Renal cortical epithelial cell (primary cell): ENCODE data around the gene TTC7B. TPM values are rescaled to one million over a fixed set of nuclear protein-coding genes. Genes with fewer than 3 reads are reported as not detected.

ENCODE experiments used
- DNase-seq: peaks from one replicate; pipeline ENCODE4 v3.0.0-alpha.2; 2011; ENCODE audit warnings: low read depth
- total RNA-seq: library from RNA; depleted of rRNA; stranded (reverse); fragments of >200 nt; gene quantifications from 2 replicates; pipeline ENCODE4 v1.2.3, GENCODE V29; 2014

Gene TTC7B
- total RNA-seq, 1 donor from 2014 or later: 27.1 TPM

- no peak for DNase-seq
These were observed 74.6 kb downstream of the TTC7B start for GRCh38 chr14:90741682-90741946.

- DNase-seq: no peak
These were observed 75.1 kb downstream of the TTC7B start for GRCh38 chr14:90740946-90741681.

GRCh38 chr14:90740081-90740480 is 76.1 kb downstream of the TTC7B start:
- DNase-seq: no peak

- DNase-seq: no peak
These were observed 76.7 kb downstream of the TTC7B start for GRCh38 chr14:90739318-90740068.

- DNase-seq: no peak
These were observed 83.0 kb downstream of the TTC7B start for GRCh38 chr14:90733139-90733808.

- no peak for DNase-seq
These were observed 83.5 kb downstream of the TTC7B start for GRCh38 chr14:90732718-90733117.

GRCh38 chr14:90732139-90732538 is 84.1 kb downstream of the TTC7B start:
- no peak for DNase-seq

- no peak for DNase-seq
These were observed 84.7 kb downstream of the TTC7B start for GRCh38 chr14:90731487-90731886.

GRCh38 chr14:90730206-90730766 is 85.9 kb downstream of the TTC7B start:
- DNase-seq: no peak

- no peak for DNase-seq
These were observed 87.3 kb downstream of the TTC7B start for GRCh38 chr14:90728951-90729350.

GRCh38 chr14:90727082-90727481 is 89.1 kb downstream of the TTC7B start:
- no peak for DNase-seq

- peak; percentile 43 for DNase-seq
These were observed 89.6 kb downstream of the TTC7B start for GRCh38 chr14:90726656-90727055.

GRCh38 chr14:90724866-90725265 is 91.4 kb downstream of the TTC7B start:
- no peak for DNase-seq

- no peak for DNase-seq
These were observed 93.6 kb downstream of the TTC7B start for GRCh38 chr14:90722590-90722989.

- DNase-seq: peak; percentile 30
These were observed 94.5 kb downstream of the TTC7B start for GRCh38 chr14:90721619-90722305.

- DNase-seq: no peak
These were observed 95.4 kb downstream of the TTC7B start for GRCh38 chr14:90720832-90721231.

- DNase-seq: no peak
These were observed 95.9 kb downstream of the TTC7B start for GRCh38 chr14:90720336-90720735.

- no peak for DNase-seq
These were observed 98.3 kb downstream of the TTC7B start for GRCh38 chr14:90717916-90718315.

- DNase-seq: no peak
These were observed 100.2 kb downstream of the TTC7B start for GRCh38 chr14:90715993-90716392.

- no peak for DNase-seq
These were observed 100.7 kb downstream of the TTC7B start for GRCh38 chr14:90715495-90715894.

GRCh38 chr14:90714811-90715210 is 101.4 kb downstream of the TTC7B start:
- DNase-seq: no peak

GRCh38 chr14:90704738-90705392 is 111.4 kb downstream of the TTC7B start:
- DNase-seq: no peak
